Astrocyte of the hippocampus (primary cell): Measurements from ENCODE around the gene TREM2.

Experiments used
- DNase-seq: peaks from one replicate; pipeline ENCODE4 v3.0.0; 2011; ENCODE audit warnings: low read depth, low spot score

TREM2 gene

GRCh38 chr6:41182069-41183034 is 19.4 kb upstream of the TREM2 start:
- DNase-seq: peak; percentile 63

- DNase-seq: no peak
These were observed 18.6 kb upstream of the TREM2 start for GRCh38 chr6:41181566-41181965.

DNA sequence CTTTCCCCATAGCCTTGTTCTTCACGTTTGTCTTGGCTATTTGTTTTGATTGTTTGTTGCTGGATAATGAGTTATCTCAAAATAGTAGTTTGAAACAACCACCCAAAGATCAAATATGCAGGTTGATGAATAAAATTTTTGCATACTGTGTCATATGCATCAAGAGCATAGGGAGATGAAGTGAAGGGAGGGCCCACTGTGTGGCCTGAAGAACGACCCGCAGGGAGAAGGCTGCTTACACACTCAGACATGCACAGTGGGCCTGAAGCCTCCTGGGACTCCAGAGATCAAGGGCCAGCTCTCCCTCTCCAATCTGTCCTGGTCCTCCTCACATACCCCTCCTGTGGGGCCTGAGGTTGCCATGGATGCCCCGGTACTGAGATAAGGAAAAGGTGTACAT is 16.2 kb upstream of the TREM2 start:
- DNase-seq: no peak

DNA sequence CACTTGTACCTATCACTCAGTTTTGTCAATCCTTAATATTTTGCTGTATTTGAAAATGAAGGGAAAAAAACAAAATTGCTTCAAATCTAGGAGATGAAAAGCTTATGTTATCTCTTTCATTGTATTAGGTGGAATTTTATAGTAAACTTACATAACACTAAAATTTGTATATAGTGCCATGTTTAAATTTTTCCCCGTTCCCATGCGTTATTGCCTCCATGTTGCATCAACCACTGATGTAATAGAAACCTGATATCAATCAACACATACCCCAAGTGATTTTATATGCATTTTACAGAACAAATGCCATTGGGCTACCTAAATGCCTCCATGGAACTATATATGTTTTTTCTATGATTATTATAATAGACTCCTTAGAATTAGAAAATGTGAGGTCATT is 14.8 kb upstream of the TREM2 start:
- DNase-seq: no peak

- DNase-seq: no peak
These were observed 14.4 kb upstream of the TREM2 start for GRCh38 chr6:41177287-41177686.

DNA sequence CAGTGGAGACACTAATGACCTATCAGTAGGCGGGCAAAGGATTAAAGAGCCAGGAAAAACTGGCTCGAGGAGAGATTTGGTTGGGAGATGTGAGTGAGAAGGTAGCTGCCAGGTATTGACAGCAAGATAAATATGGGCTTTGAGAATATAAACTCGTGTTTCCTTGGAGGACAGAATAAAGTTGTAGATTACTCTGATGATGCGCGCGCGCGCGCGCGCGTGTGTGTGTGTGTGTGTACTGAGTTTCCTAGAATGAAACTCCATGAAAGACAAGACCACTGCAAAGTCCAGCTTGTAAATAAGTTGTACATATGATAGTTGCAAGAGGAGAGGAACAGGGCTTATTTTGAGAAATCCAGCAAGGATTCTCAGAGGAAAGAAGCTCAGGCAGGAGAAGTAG is 13.3 kb upstream of the TREM2 start:
- no peak for DNase-seq

GRCh38 chr6:41175084-41175483 is 12.2 kb upstream of the TREM2 start:
- no peak for DNase-seq

DNA sequence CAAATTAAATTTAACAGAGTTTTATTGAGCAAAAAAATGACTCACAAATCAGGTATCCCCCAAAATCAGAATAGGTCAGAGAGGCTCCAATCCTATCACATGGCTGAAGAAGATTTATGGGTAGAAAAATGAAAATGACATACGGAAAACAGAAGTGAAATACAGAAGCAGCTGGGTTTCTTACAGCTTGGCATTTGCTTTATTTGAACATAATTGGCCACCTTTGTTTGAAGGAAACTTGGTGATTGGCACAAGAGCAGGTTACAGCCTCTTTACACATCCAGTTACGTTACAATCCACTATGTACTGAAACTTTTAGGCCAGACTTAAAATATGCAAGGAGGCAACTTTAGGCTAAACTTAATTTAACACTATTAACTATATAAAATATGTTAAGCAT is 11.7 kb upstream of the TREM2 start:
- DNase-seq: no peak

- DNase-seq: no peak
These were observed 9.0 kb upstream of the TREM2 start for GRCh38 chr6:41171908-41172307.

DNA sequence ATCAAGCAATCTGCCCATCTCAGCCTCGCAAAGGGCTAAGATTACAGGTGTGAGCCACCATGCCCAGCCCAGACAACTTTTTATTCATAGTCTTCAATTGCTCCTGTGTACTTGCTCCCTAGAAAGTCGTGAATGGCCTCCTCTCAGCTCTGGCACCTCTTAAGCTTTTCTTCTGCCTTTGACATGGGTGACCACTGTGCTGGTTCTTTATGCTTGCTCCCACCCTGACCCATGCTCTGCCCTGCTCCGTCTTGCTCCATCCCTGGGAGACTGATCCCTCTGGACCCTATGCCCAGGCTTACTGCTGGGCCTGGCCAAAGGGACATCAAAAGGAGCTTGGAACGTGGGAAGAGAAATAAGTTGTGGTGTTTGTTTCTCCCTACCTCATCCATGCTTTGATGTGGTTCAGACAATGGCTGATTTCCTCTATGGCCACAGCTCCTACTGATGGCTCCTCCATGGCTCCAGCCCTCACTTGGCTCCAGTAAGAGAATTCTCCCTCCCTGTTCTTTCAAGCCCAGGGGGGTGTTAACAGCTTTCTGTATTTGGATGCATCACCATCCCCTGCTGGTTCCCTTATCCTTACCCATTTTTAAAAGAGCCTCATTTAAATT is 7.7 kb upstream of the TREM2 start:
- DNase-seq: no peak

GRCh38 chr6:41167173-41167963 is 4.5 kb upstream of the TREM2 start:
- DNase-seq: peak; percentile 62

- DNase-seq: no peak
These were observed 1.7 kb upstream of the TREM2 start for GRCh38 chr6:41164551-41165120.

DNA sequence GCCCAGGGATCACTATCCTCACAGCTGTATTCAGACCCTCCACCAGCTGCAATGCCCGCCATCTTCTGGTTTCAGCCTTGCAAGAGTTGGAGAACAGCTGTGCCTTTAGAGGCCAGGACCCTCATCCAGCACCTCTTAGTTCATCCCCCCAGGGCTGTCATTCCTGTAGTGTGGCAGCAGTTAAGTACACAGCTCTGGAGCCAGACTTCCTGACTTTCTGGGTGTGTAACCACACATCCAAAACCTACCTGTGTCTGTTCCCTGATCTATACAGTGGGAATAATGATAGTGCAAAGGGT is 452 bp upstream of the TREM2 start:
- DNase-seq: no peak

- DNase-seq: no peak
These were observed 914 bp downstream of the TREM2 start for GRCh38 chr6:41161851-41162552.

DNA sequence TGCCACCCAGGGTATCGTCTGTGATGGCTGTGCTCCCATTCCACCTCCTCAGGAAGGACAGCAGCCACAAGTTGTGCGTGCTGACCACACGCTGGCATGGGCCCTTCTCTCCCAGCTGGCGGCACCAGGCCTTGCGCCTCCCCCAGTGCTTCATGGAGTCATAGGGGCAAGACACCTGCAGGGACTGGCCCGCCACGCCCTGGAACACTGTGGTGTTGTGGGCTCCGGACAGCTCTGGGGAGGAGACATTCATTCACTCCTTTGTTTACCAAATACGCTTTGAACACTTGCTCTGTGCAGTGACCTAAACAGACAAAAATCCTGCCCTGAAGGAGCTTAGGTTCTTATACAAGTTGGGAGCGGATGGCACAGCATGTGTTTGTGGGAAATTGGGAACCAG is 1.5 kb downstream of the TREM2 start:
- no peak for DNase-seq

GRCh38 chr6:41160933-41161332 is 2.0 kb downstream of the TREM2 start:
- DNase-seq: no peak

- DNase-seq: no peak
These were observed 3.4 kb downstream of the TREM2 start for GRCh38 chr6:41159415-41160082.

DNA sequence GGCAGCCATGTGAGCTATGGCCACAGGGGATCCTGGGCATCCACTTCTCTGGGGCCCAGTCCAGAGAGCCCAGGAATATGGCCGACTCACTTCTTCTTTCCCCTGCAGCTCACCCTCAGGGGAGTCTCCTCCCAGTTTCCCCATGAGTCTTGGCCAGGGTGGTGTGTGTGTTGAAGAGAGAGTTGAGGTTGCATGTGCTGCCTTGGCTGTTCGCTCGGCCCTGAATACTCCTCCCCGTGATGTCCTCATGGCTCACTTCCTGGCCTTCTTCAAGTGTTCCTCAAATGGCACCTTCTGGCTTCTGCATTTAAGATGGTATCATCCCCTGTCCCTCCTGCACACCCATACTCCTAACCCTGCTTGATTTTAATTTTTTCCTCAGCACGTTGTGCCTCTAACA is 5.6 kb downstream of the TREM2 start:
- DNase-seq: no peak

DNA sequence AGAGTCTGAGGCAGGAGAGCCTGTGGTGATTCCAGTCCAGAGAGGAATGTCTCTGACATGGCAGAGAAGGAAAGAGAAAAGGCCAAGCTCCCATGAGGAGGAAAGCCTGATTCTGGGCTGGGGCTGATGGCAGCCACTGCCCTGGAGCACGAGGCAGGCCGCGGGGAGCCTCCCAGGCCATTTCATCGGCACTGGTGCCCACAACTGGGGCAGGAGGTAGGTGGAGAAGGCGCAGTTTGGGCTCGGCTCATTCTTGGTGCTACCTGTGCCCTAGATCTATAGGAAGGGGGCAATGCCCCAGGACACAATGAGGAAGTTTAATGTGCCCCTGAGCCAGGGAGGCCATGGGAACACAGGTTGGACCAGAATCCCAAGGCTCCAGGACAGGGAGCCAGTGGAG is 6.1 kb downstream of the TREM2 start:
- no peak for DNase-seq

DNA sequence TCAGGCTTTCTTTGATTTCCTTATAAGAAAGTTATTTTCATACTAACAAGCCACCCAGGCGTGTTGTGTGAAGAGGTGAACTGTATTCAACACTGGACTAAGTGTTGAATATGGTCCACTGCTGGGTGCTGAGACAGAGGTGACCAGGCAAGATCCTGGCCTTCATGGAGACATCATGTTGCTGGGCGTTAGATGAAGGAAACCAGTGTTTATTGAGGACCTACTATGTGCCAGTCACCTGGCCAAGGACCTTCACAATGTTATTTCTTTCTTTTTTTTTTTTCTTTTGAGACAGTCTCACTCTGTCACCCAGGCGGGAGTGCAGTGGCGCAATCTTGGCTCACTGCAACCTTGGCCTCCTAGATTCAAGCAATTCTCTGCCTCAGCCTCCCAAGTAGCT is 6.9 kb downstream of the TREM2 start:
- no peak for DNase-seq
